HG02798 (cell line): ENCODE results near the gene PARVB.

ENCODE experiments used
- ATAC-seq: cut with Tn5 transposase; IDR thresholded peaks from one replicate; pipeline ENCODE4 v1.9.1; 2021; ENCODE audit warnings: mild to moderate bottlenecking; ENCODE audit not compliant: unreplicated experiment, poor library complexity

Gene PARVB

GRCh38 chr22:44172370-44173108 lies 148.4 kb downstream of the PARVB start:
- peak; percentile 56 for ATAC-seq

- no peak for ATAC-seq
These were observed 149.1 kb downstream of the PARVB start for GRCh38 chr22:44173154-44173553.

DNA sequence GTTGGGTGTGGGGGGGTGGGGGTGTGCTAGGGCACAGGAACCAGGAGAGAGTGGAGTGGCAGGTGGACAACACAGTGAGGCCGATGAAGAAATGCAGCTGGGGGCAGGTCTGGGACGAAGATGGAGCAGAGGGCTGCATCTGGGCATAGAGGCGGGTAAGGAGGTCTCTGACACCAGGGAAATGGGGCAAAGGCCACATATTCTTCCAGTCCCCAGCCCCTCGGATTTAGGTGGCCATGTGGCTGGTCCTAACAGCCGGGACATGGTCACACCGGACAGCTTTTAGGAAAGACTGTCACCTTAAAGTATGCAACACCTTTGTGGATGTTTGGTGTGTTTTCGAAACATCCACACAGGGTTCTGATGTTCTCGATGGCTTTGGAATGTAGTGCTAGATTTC lies 151.6 kb downstream of the PARVB start:
- ATAC-seq: no peak

GRCh38 chr22:44179196-44179988 lies 155.3 kb downstream of the PARVB start:
- no peak for ATAC-seq

DNA sequence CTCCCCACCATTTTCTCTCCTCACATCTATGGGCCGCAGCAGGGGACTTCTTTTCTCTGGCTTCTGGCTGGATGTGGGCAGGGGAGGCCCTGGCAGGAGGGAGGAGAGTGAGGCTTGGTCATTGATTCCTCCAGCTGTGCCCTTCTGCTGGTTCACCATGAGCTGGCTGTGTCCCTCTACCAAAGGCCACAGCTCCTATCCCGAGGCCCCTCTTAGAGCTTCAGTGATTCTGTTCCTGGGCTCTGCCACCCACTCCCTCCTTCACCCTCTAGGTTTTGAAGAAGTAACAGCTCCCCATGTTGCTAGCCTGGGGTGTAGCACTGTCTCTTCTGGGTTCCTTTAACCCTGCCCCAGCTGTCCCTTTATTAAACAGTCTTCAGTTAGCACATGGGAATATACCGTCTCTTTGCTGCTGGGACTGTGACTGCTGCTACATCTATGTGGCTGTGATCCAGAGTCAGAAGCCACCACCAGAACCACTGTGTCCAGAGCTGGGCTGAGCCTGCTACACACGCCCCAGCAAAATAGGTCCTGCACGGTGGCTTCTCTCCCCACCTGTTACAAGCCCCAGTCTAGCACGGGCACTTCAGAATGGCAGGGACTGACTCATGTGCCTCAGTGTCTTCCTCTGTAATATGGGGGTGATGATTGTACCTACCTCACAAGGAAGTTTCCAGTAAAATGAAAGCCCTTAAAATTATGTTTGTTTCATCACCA lies 156.0 kb downstream of the PARVB start:
- ATAC-seq: no peak

- peak; percentile 56 for ATAC-seq
These were observed 156.6 kb downstream of the PARVB start, which contains the start of gene PARVG for GRCh38 chr22:44180706-44181032. Gene PARVG (plus strand): TSS chr22:44180925. CDS start chr22:44183330, 2,405 bp downstream.

DNA sequence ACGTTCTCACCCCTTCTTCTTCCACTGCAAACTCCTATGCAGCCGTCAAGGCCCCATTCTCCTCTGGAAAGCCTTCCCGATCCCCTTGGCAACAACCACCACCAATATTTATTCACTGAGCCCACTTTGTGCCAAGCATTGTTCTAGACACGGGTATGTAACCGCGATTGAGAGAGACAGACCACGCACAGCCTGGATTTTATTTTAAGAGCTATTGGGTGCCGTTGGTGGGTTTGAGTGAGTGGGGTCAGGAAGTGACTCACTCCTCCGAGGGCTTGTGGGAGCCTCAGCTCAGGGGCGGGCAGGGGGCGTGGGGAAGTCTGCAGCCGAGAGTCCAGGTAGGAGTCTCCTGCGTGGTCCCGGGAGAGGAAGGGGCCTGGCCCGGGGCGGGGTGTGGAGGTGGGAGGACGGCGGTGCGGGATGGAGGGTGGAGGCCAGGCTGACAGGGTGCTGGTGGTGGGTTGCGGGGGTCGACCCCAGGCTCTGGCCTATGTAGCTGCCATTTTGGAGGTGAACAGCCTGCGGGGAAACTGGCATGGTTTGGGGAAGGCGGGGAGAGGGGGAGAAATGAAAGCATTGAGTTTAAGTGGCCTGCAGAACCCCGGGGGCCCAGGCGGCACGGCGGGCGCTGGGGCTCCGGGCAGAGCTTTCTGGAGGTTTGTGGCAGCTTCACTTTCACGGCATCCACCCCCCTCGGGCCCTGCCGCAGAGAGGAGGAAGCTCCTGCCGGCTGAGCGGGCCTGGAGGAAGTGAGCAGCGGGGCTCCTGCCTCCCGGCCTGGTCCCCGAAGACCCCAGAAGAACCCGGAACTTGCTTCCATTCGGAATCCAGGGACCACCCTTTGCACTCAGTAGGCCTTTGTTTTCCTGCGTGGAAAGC lies 157.2 kb downstream of the PARVB start:
- peak; percentile 38 for ATAC-seq

DNA sequence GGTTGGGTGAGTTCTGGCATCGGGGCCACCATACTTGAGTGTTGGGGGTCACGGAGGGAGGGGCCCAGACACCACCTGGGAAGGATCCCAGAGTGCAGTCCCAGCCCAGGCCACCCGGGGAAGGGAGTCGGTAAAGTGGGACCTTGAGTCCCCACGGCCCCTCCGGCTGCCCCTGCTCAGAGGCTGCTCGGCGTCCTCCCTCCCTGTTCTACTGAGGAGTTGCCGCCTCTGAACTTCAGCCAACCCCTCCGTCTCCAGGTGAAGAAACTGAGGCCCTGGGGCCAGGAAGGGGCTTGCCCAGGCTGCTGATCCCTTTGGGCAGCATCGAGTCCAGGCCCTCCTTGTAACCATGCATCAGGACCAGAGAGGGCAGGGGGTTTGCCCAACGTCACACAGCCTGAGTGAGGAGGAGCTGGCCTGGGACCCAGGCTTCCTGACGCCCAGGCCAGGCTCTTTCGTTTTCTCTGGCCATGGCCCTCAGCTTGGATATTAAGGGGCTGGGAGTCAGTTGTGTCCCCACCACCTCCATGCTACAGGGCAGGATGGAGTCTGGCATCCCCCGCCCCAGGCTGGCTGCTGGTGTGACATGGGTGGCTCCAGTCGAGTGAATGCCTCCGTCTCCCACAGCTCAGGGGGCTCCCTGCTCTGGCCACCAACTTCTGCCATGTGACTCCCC lies 157.9 kb downstream of the PARVB start:
- ATAC-seq: peak; percentile 22

- ATAC-seq: no peak
These were observed 158.6 kb downstream of the PARVB start for GRCh38 chr22:44182588-44183286.

DNA sequence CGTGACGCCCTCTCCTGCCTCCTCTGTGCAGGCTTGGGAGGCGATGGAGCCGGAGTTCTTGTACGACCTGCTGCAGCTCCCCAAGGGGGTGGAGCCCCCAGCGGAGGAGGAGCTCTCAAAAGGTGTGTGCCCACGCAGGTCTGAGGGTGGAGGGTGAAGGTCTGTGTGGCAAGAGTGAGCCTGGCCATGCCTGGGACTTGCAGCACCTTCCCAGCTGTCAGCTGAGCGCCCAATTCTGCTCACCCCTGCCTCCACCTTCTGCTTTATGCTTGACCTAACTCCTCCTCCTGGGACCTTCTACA lies 159.1 kb downstream of the PARVB start:
- ATAC-seq: no peak

DNA sequence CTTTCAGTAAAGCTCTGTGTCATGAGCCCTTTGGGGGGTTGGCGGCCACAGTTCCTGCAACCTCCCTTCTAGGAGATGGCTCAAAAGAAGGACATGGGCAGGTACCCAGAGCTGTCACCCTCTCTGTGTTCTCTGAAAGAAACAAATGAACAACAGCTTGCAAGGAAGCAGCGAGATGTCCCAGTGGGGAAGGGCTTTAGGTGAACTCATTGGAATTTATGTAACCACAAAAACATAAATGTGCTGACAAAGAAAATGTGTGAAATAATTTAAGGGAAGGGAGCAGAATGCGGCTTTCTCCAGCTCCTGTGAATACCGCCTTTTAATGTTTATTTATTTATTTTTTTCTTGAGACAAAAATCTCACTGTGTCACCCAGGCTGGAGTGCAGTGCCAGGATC lies 159.9 kb downstream of the PARVB start:
- no peak for ATAC-seq

GRCh38 chr22:44185237-44186120 lies 161.4 kb downstream of the PARVB start:
- no peak for ATAC-seq

DNA sequence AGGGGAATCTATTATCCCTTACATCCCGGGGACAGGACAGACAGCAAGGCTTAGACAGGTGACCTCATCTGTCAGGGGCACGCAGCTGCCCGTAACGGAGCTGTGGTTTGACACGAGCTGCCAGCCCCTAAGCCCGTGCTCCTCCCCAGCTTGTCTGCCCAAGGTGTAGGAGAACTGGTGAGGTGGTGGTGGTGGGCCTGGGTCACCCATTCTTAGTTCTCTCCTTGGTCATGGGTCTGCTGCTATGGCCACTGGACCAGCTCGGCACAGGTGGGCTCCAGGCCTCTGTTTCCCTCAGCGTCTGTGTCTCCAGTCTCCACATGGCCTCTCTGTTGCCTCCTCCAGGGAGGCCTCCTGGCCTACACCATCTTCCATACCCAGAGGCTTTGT lies 162.0 kb downstream of the PARVB start:
- ATAC-seq: no peak

- ATAC-seq: no peak
These were observed 162.6 kb downstream of the PARVB start for GRCh38 chr22:44186737-44187136.

DNA sequence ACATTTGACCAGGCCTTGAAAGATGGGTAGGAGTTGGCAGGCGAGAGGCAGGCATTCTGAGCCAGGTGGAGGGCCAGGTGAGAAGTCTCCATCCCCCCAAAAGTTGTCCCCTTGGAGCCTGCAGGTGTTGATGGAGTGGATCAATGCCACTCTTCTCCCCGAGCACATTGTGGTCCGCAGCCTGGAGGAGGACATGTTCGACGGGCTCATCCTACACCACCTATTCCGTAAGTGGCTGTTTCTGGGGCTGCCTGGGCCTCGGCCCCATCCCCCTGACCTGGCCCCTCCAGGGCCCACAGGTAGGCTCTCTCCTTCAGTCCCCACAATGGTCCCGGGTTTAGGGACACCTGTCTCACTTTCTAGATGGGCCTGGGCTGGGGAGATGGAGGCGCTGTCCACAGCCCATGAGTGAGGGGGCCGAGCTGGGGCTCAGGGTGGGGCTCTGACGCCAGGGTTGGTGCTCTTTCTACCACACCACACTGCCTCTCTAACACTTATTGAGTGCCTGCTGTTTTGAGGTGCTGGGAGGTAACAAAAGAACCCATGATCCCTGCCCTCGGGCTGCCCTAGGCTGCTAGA lies 163.6 kb downstream of the PARVB start:
- ATAC-seq: no peak

GRCh38 chr22:44188316-44188715 lies 164.2 kb downstream of the PARVB start:
- ATAC-seq: no peak

DNA sequence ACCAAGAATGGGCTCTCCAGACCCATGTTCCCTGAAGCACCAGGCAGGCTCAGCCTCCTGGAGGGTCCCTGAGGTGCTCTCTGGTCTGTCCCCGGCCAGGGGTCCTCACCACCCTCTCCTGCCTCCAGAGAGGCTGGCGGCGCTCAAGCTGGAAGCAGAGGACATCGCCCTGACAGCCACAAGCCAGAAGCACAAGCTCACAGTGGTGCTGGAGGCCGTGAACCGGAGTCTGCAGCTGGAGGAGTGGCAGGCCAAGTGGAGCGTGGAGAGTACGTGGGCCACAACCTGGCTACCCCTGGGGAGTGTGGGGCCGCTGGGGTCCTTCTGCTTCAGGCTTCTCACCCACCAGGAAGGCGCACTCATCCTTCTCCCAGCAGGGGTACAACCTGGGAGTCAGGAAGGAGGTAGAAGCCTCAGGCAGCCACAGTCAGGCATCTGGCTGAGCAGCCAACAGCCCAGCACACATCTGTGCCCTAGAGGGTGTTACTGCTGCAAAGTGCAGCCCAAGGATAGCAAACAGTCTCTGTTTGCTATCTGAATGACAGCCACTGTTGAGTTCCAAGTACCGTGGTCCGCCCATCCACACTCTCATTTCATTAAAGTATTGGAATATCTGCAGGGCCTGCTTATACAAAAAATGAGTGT lies 165.0 kb downstream of the PARVB start:
- ATAC-seq: no peak
